Gastrocnemius medialis (tissue), 4 donors: ENCODE measurements around the gene USB1.

Source experiments
- POLR2A ChIP-seq, 2 donors: fragments of 450-650 bp; IDR thresholded peaks; one replicate each; pipeline ENCODE4 v1.6.1; 2017; ENCODE audit warnings: antibody characterized with exemption in 2 of 2, mild to moderate bottlenecking in 2 of 2, moderate library complexity in 2 of 2
- TF ChIP-seq, protein P1 (sequence below), 5 experiments: fragments of 450-650 bp in 3 of 5; fragments of 200-600 bp in 2 of 5; sonication (generic) in 2 of 5; IDR thresholded peaks in 4 of 5; conservative IDR thresholded peaks in 1 of 5; 1 replicate in 4 of 5; 2 replicates in 1 of 5; pipeline ENCODE4 v1.5.1; 2016 to 2019; ENCODE audit warnings: antibody characterized with exemption in 5 of 5, mild to moderate bottlenecking in 3 of 5, moderate library complexity in 3 of 5

DNA sequence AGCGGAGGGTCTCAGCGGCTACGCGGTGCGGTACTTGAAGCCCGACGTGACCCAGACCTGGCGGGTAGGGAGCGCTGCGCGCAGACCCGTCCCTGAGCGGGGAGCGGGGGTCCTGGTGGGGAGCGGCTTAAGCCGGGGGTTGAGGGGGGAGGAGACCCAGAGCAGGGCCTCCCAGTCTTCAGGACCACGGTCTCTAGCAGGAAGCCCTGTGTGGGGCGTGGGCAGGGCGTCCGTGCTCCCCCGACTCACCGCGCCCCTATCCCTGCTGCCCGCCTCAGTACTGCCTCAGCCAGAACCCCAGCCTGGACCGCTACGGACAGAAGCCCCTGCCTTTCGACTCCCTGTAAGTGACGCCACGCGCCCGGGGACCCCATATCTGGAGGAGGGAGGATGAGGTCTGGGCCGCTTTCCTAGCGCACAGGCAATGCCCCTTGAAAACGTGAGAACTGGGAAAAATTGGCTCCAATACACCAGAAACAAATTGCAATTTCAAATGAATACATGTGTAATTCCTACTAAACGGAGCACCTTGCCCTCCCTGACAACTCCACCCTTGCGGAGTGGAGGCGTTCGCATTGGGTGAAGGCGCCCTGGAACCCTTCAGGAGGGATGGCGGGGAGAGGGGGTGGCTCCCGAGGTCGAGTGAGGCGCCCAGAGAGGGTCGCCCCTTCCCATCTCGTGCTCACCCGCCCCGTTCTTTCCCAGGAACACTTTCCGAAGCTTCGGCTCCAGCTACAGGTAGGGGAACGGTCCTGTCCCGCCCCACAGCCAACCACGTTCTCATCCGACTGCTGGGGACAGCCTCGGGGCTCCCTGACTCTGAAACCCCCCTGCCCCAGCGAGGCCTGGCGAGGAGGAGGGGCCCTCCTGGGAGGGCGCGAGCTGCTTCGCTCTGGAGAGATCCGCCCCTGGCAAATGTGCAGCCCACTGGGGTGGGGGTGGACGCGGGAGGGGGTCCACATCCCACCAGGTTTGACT lies 15.7 kb upstream of the USB1 start:
- TF ChIP-seq, protein P1, sequence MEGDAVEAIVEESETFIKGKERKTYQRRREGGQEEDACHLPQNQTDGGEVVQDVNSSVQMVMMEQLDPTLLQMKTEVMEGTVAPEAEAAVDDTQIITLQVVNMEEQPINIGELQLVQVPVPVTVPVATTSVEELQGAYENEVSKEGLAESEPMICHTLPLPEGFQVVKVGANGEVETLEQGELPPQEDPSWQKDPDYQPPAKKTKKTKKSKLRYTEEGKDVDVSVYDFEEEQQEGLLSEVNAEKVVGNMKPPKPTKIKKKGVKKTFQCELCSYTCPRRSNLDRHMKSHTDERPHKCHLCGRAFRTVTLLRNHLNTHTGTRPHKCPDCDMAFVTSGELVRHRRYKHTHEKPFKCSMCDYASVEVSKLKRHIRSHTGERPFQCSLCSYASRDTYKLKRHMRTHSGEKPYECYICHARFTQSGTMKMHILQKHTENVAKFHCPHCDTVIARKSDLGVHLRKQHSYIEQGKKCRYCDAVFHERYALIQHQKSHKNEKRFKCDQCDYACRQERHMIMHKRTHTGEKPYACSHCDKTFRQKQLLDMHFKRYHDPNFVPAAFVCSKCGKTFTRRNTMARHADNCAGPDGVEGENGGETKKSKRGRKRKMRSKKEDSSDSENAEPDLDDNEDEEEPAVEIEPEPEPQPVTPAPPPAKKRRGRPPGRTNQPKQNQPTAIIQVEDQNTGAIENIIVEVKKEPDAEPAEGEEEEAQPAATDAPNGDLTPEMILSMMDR (IDR thresholded peaks at IDR 0.05 in 4 of 5, conservative IDR thresholded peaks at IDR 0.05 in 1 of 5) = no peak
- TF ChIP-seq POLR2A (IDR thresholded peaks at IDR 0.05) = no peak
